Neuronal stem cell (in vitro differentiated cells): ENCODE results near the gene MRFAP1.
A peak's percentile ranks its signal among the peaks of the same experiment; 100 is the strongest.

Source experiments
- DNase-seq: peaks from one replicate; pipeline ENCODE4 v3.0.0-alpha.2; 2013; ENCODE audit warnings: low spot score
- H2AFZ ChIP-seq: one replicate; pipeline ENCODE4 v1.6.1; 2013; ENCODE audit warnings: mild to moderate bottlenecking, low read length, inconsistent platforms
- H2AK5ac ChIP-seq: 2 replicates; pipeline ENCODE4 v1.6.1; 2013; ENCODE audit warnings: low read depth, mild to moderate bottlenecking, inconsistent platforms, low read length, moderate library complexity, mixed read lengths
- H2BK120ac ChIP-seq: 2 replicates; pipeline ENCODE4 v1.6.1; 2013; ENCODE audit warnings: low read depth, mild to moderate bottlenecking, inconsistent platforms, low read length, moderate library complexity, mixed read lengths
- H2BK12ac ChIP-seq: one replicate; pipeline ENCODE4 v1.6.1; 2013; ENCODE audit warnings: low read length, inconsistent platforms
- H2BK15ac ChIP-seq: 2 replicates; pipeline ENCODE4 v1.6.1; 2013; ENCODE audit warnings: mild to moderate bottlenecking, low read length, inconsistent platforms, mixed read lengths
- H2BK5ac ChIP-seq: one replicate; pipeline ENCODE4 v1.6.1; 2013; ENCODE audit warnings: inconsistent platforms, mild to moderate bottlenecking, low read length, moderate library complexity
- H3K14ac ChIP-seq: one replicate; pipeline ENCODE4 v1.6.1; 2013; ENCODE audit warnings: low read length, inconsistent platforms
- H3K18ac ChIP-seq: 2 replicates; pipeline ENCODE4 v1.6.1; 2013; ENCODE audit warnings: low read length, inconsistent platforms
- H3K23ac ChIP-seq: 2 replicates; pipeline ENCODE4 v1.6.1; 2013; ENCODE audit warnings: low read depth, mild to moderate bottlenecking, mixed read lengths, low read length, inconsistent platforms; ENCODE audit not compliant: poor library complexity
- H3K27ac ChIP-seq: replicated peaks from 3 replicates; pipeline ENCODE4 v1.5.1; 2013; ENCODE audit warnings: low read length, inconsistent platforms
- H3K27me3 ChIP-seq, 3 experiments: 2 replicates each; pipeline ENCODE4 v1.6.1; 2013; ENCODE audit warnings: low read length in 3 of 3, mild to moderate bottlenecking in 2 of 3, inconsistent platforms in 1 of 3, low read depth in 1 of 3, mixed read lengths in 1 of 3, moderate library complexity in 1 of 3; ENCODE audit not compliant: control insufficient read depth in 3 of 3, insufficient read depth in 3 of 3
- H3K36me3 ChIP-seq, 2 donors: replicated peaks in 1 of 2; 2 replicates each; pipeline ENCODE4 v1.6.1; 2013; ENCODE audit warnings: low read length in 2 of 2; ENCODE audit not compliant: control insufficient read depth in 2 of 2, insufficient read depth in 2 of 2
- H3K4ac ChIP-seq: 2 replicates; pipeline ENCODE4 v1.6.1; 2013; ENCODE audit warnings: inconsistent platforms, mild to moderate bottlenecking, low read length, moderate library complexity
- H3K4me1 ChIP-seq, 2 donors: 1 replicate in 1 of 2; 2 replicates in 1 of 2; pipeline ENCODE4 v1.6.1; 2013; ENCODE audit warnings: low read length in 2 of 2, low read depth in 1 of 2; ENCODE audit not compliant: control insufficient read depth in 2 of 2, insufficient read depth in 1 of 2
- H3K4me2 ChIP-seq: one replicate; pipeline ENCODE4 v1.6.1; 2013; ENCODE audit warnings: mild to moderate bottlenecking, low read length, inconsistent platforms; ENCODE audit not compliant: insufficient read depth, poor library complexity, severe bottlenecking
- H3K4me3 ChIP-seq, 2 donors: 2 replicates each; pipeline ENCODE4 v1.5.1; 2013; ENCODE audit warnings: low read length in 2 of 2, mild to moderate bottlenecking in 2 of 2, inconsistent platforms in 1 of 2, moderate library complexity in 1 of 2
- H3K79me1 ChIP-seq: one replicate; pipeline ENCODE4 v1.6.1; 2013; ENCODE audit warnings: low read depth, mild to moderate bottlenecking, inconsistent platforms, low read length, moderate library complexity
- H3K9ac ChIP-seq: one replicate; pipeline ENCODE4 v1.6.1; 2013; ENCODE audit warnings: mild to moderate bottlenecking, low read depth, low read length, inconsistent platforms; ENCODE audit not compliant: poor library complexity
- H3K9me3 ChIP-seq, 2 donors: replicated peaks in 1 of 2; 2 replicates each; pipeline versions ENCODE3 to v1.6.1; 2013; ENCODE audit warnings: low read length in 2 of 2, mild to moderate bottlenecking in 2 of 2, inconsistent platforms in 1 of 2, low read depth in 1 of 2, mixed read lengths in 1 of 2, moderate library complexity in 1 of 2; ENCODE audit not compliant: control insufficient read depth in 2 of 2, insufficient read depth in 1 of 2
- H4K8ac ChIP-seq: one replicate; pipeline ENCODE4 v1.6.1; 2013; ENCODE audit warnings: low read depth, mild to moderate bottlenecking, inconsistent platforms, low read length, moderate library complexity
- H4K91ac ChIP-seq: one replicate; pipeline ENCODE4 v1.6.1; 2013; ENCODE audit warnings: low read length, low read depth, mild to moderate bottlenecking, inconsistent platforms; ENCODE audit not compliant: poor library complexity
- WGBS, 2 donors: extraction: QIAGEN DNeasy Blood & Tissue Kit; methylation state at CpG; one replicate each; pipeline ENCODE4 v1.1.7; 2013; ENCODE audit warnings: missing lambda C conversion rate in 2 of 2, mixed read lengths in 1 of 2; ENCODE audit not compliant: insufficient read length in 2 of 2, insufficient replicate concordance in 1 of 2; ENCODE audit errors: extremely low coverage in 2 of 2; 5-methylcytosine and 5-hydroxymethylcytosine counted together

MRFAP1 gene

GRCh38 chr4:6682862-6683590, 42.5 kb downstream of the MRFAP1 start:
- H2AK5ac ChIP-seq: no peak overlapping the region
- no peak overlapping the region for H3K4me3 ChIP-seq
- H2BK5ac ChIP-seq: no peak overlapping the region
- no peak overlapping the region for H3K4me2 ChIP-seq
- peak overlapping the region; percentile 80 for H2BK12ac ChIP-seq
- H3K27me3 ChIP-seq: no peaks in the 10 kb centered on the region
- peak overlapping the region; percentile 17 for H4K8ac ChIP-seq
- peak overlapping the region; percentile 60 for H3K9ac ChIP-seq
- no peak for DNase-seq
- no peak overlapping the region for H3K4ac ChIP-seq
- no peaks in the 10 kb centered on the region for H3K4me1 ChIP-seq
- H3K27ac ChIP-seq: no peak overlapping the region
- WGBS, 2 donors: no CpG with 5 or more reads among the region's 11 CpGs
- peaks cover 0 to 2% of the 10 kb centered on the region in 2 donors for H3K36me3 ChIP-seq
- H3K9me3 ChIP-seq: peaks cover 3 to 6% of the 10 kb centered on the region in 2 donors
- peak overlapping the region; percentile 49 for H3K23ac ChIP-seq
- H2BK120ac ChIP-seq: no peak overlapping the region
- no peak overlapping the region for H2BK15ac ChIP-seq
- H4K91ac ChIP-seq: no peak overlapping the region
- H3K79me1 ChIP-seq: peaks cover 3% of the 10 kb centered on the region
- no peak overlapping the region for H3K14ac ChIP-seq
- H3K18ac ChIP-seq: peak overlapping the region; percentile 4
- H2AFZ ChIP-seq: no peak overlapping the region

DNA sequence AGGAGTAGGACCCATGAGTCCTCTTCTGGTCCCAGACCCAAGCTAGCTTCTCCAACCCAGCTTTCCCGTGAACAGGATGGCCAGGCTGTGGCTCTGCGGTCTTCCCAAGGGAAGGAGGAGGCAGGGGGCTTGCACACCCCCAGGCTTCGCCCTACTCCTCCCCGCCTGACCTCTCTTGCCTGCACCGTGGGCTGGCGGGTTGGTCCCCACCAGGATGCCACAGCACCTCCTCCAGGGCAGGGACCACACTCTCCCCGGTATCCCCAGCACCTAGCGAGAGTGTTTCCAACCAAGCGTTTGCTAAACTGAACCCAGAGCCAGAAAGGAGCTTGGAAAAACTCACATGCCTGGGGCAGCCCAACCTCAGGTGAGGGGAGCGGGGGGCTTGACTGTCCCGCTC, 44.2 kb downstream of the MRFAP1 start:
- peaks cover 3 to 6% of the 10 kb centered on the region in 2 donors for H3K9me3 ChIP-seq
- peaks cover 2 to 10% of the 10 kb centered on the region in 2 donors for H3K4me1 ChIP-seq
- peak overlapping the region; percentile 27 for H3K23ac ChIP-seq
- H3K14ac ChIP-seq: no peak overlapping the region
- no peak overlapping the region for H2BK12ac ChIP-seq
- no peaks in the 10 kb centered on the region for H3K79me1 ChIP-seq
- WGBS, 2 donors: no CpG with 5 or more reads among the region's 11 CpGs
- H3K4me3 ChIP-seq: no peak overlapping the region
- H2AFZ ChIP-seq: no peak overlapping the region
- DNase-seq: no peak
- no peak overlapping the region for H3K27ac ChIP-seq
- no peak overlapping the region for H4K8ac ChIP-seq
- H3K4me2 ChIP-seq: no peak overlapping the region
- peak overlapping the region; percentile 39 for H2BK15ac ChIP-seq
- H3K4ac ChIP-seq: no peak overlapping the region
- no peaks in the 10 kb centered on the region for H3K36me3 ChIP-seq
- H3K18ac ChIP-seq: peak overlapping the region; percentile 22
- no peak overlapping the region for H4K91ac ChIP-seq
- no peaks in the 10 kb centered on the region for H3K27me3 ChIP-seq
- H2BK120ac ChIP-seq: no peak overlapping the region
- peak overlapping the region; percentile 61 for H3K9ac ChIP-seq
- H2BK5ac ChIP-seq: no peak overlapping the region
- H2AK5ac ChIP-seq: peak overlapping the region; percentile 40

DNA sequence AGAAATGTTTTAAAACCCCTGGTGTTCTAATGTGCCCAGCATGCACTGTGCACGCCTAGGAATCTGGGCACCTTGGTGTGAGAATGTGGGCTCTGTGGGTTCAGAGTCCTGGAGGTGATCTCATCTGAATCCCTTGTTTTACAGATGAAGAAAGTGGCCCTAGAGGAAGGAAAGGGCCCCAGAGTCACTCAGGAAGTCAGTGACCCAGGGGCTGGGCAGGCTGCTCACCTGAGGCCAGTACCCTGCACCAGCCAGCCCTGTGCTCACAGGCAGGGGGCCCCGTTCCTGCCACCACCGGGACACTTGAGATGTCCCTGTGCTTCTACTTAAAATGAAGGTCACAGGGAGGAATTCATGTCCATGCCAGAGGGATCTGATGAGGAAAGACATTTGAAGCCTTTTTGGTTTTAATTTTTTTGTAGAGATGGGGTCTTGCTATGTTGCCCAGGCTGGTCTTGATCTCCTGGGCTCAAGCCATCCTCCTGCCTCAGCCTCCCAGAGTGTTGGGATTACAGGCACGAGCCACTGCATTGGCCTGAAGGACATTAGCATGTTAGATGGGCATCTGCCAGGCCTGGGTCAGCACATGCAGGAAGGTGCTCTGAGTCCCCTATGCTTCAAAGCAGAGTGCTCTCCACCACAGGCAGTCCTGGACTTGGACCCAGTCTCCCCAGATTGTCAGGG, 45.8 kb downstream of the MRFAP1 start:
- H3K18ac ChIP-seq: no peak overlapping the region
- no peak overlapping the region for H4K8ac ChIP-seq
- H3K9ac ChIP-seq: no peak overlapping the region
- no peak overlapping the region for H2AK5ac ChIP-seq
- peaks cover 3 to 6% of the 10 kb centered on the region in 2 donors for H3K9me3 ChIP-seq
- H3K36me3 ChIP-seq: no peaks in the 10 kb centered on the region
- H3K23ac ChIP-seq: no peak overlapping the region
- WGBS, 2 donors: no CpG with 5 or more reads among the region's 4 CpGs
- H2BK120ac ChIP-seq: no peak overlapping the region
- no peak overlapping the region for H2BK5ac ChIP-seq
- H2AFZ ChIP-seq: no peak overlapping the region
- no peak overlapping the region for H3K4me3 ChIP-seq
- H3K79me1 ChIP-seq: no peaks in the 10 kb centered on the region
- H3K4me1 ChIP-seq: peaks cover 8 to 10% of the 10 kb centered on the region in 2 donors
- no peak overlapping the region for H2BK12ac ChIP-seq
- no peak overlapping the region for H3K4me2 ChIP-seq
- no peak for DNase-seq
- H3K27me3 ChIP-seq: no peaks in the 10 kb centered on the region
- no peak overlapping the region for H3K4ac ChIP-seq
- H3K14ac ChIP-seq: no peak overlapping the region
- no peak overlapping the region for H4K91ac ChIP-seq
- no peak overlapping the region for H2BK15ac ChIP-seq
- no peak overlapping the region for H3K27ac ChIP-seq
